Testis (tissue), 3 donors: Measurements from ENCODE around the gene SCUBE3. TPM values are rescaled to one million over a fixed set of nuclear protein-coding genes. Genes with fewer than 3 reads are reported as not detected.

Experiments
- DNase-seq: peaks from one replicate; pipeline ENCODE4 v3.0.0-alpha.2; 2019
- H3K27ac ChIP-seq, 2 donors: fragments of 200-600 bp; sonication (generic); one replicate each; pipeline ENCODE4 v1.5.1; 2019
- H3K27me3 ChIP-seq: fragments of 200-600 bp; sonication (generic); one replicate; pipeline ENCODE4 v1.5.1; 2019
- H3K36me3 ChIP-seq: fragments of 200-600 bp; sonication (generic); one replicate; pipeline ENCODE4 v1.5.1; 2017; ENCODE audit warnings: low read depth; ENCODE audit errors: missing control alignments
- H3K4me1 ChIP-seq: fragments of 200-600 bp; sonication (generic); one replicate; pipeline ENCODE4 v1.5.1; 2019
- H3K4me3 ChIP-seq, 2 donors: fragments of 200-600 bp; sonication (generic); one replicate each; pipeline ENCODE4 v1.5.1; 2017 to 2019
- H3K9me3 ChIP-seq: fragments of 200-600 bp; sonication (generic); one replicate; pipeline ENCODE4 v1.5.1; 2017
- CTCF ChIP-seq, 3 experiments: fragments of 450-650 bp in 2 of 3; fragments of 200-600 bp in 1 of 3; sonication (generic) in 1 of 3; IDR thresholded peaks; one replicate each; pipeline ENCODE4 v1.5.1; 2016 to 2019; ENCODE audit warnings: antibody characterized with exemption in 3 of 3, mild to moderate bottlenecking in 2 of 3, moderate library complexity in 1 of 3
- POLR2A ChIP-seq: fragments of 450-650 bp; IDR thresholded peaks from one replicate; pipeline ENCODE4 v1.6.1; 2017; ENCODE audit warnings: antibody characterized with exemption, mild to moderate bottlenecking, moderate library complexity
- WGBS, 2 donors: methylation state at CpG; one replicate each; pipeline ENCODE4 v1.1.5; 2018; 5-methylcytosine and 5-hydroxymethylcytosine counted together
- intact Hi-C: fragments of 100-400 bp; cut with DNase I; formaldehyde crosslinking; loops from one replicate; pipeline ENCODE4 v1.15.1; 2023; ENCODE audit warnings: low total_unique reads
- polyA plus RNA-seq: library from polyadenylated mRNA; stranded (reverse); fragments of 350-450 nt; fragmentation: Illumina TruSeq; extraction: RNeasy Lipid Tissue Mini Kit (QIAGEN cat#74804); gene quantifications from one replicate; pipeline ENCODE4 v1.2.3, GENCODE V29; 2014; ENCODE audit warnings: low read depth, low replicate concordance; ENCODE audit not compliant: insufficient read depth
- total RNA-seq, 2 donors: library from RNA; depleted of rRNA; stranded (reverse); fragments of >200 nt; gene quantifications; one replicate each; pipeline ENCODE4 v1.2.3, GENCODE V29; 2016

The SCUBE3 gene
- total and polyA plus RNA-seq, 3 donors from 2014 or later: 1.7 to 2.2 (median 2.0) TPM

- Histone ChIP-seq H3K9me3 (no peaks in the 10 kb centered on the region), H3K27ac (no peak overlapping the region), H3K27me3 (no peaks in the 10 kb centered on the region), H3K4me1 (no peaks in the 10 kb centered on the region), H3K36me3 (no peaks in the 10 kb centered on the region), H3K4me3 (no peak overlapping the region)
- DNase-seq: no peak
- 87 to 96% methylated on average over 3 of the region's 3 CpGs for WGBS, 2 donors
- no peak for TF ChIP-seq POLR2A
- no peak for TF ChIP-seq CTCF (IDR thresholded peaks at IDR 0.05)
- intact Hi-C loops: no loop called here
Measured at GRCh38 chr6:35170891-35171290, 42.9 kb upstream of the SCUBE3 start.

- Histone ChIP-seq H3K9me3 (no peaks in the 10 kb centered on the region), H3K27ac (no peak overlapping the region), H3K36me3 (no peaks in the 10 kb centered on the region), H3K4me3 (no peak overlapping the region), H3K4me1 (no peaks in the 10 kb centered on the region), H3K27me3 (no peaks in the 10 kb centered on the region)
- intact Hi-C loops: no loop called here
- no peak for DNase-seq
- no peak for TF ChIP-seq POLR2A
- 82 to 85% methylated on average over 5 of the region's 5 CpGs for WGBS, 2 donors
Measured at GRCh38 chr6:35173044-35173426, 40.7 kb upstream of the SCUBE3 start.

GRCh38 chr6:35173427-35174087 lies 40.2 kb upstream of the SCUBE3 start:
- Histone ChIP-seq H3K27me3 (no peaks in the 10 kb centered on the region), H3K9me3 (no peaks in the 10 kb centered on the region), H3K4me3 (no peak overlapping the region), H3K4me1 (no peaks in the 10 kb centered on the region), H3K27ac (no peak overlapping the region), H3K36me3 (no peaks in the 10 kb centered on the region)
- 83 to 91% methylated on average over 6 to 7 of the region's 7 CpGs for WGBS, 2 donors
- DNase-seq: no peak
- intact Hi-C loops: no loop called here
- TF ChIP-seq POLR2A (no peak), CTCF (IDR thresholded peaks at IDR 0.05) (no peak)

- DNase-seq: no peak
- no peak for TF ChIP-seq CTCF (IDR thresholded peaks at IDR 0.05)
- no peak for TF ChIP-seq POLR2A
- intact Hi-C loops: no loop called here
- no peaks in the 10 kb centered on the region for H3K4me1 ChIP-seq
- H3K4me3 ChIP-seq: no peak overlapping the region
- no peak overlapping the region for H3K27ac ChIP-seq
- H3K9me3 ChIP-seq: no peaks in the 10 kb centered on the region
- H3K27me3 ChIP-seq: no peaks in the 10 kb centered on the region
- H3K36me3 ChIP-seq: no peaks in the 10 kb centered on the region
- WGBS, 2 donors: 87% methylated on average over 2 of the region's 2 CpGs
Measured at GRCh38 chr6:35174088-35174434, 39.7 kb upstream of the SCUBE3 start.

- TF ChIP-seq CTCF (IDR thresholded peaks at IDR 0.05) (no peak), POLR2A (no peak)
- Histone ChIP-seq H3K4me3 (no peak overlapping the region), H3K27ac (no peak overlapping the region), H3K4me1 (no peaks in the 10 kb centered on the region), H3K27me3 (no peaks in the 10 kb centered on the region), H3K9me3 (no peaks in the 10 kb centered on the region), H3K36me3 (no peaks in the 10 kb centered on the region)
- DNase-seq: no peak
- intact Hi-C loops: no loop called here
- 94% methylated on average over 4 of the region's 4 CpGs for WGBS, 2 donors
Measured at GRCh38 chr6:35174501-35174900, 39.3 kb upstream of the SCUBE3 start.
